GM23338 (cell line): ENCODE data around the gene TRMT11. TPM values are rescaled to one million over a fixed set of nuclear protein-coding genes. Genes with fewer than 3 reads are reported as not detected.

ENCODE experiments used
- ATAC-seq: fragments of 200-7000 bp; cut with Tn5 transposase; 3 replicates; pipeline ENCODE4 v1.9.1; 2020
- DNase-seq: peaks from one replicate; pipeline ENCODE4 v3.0.0-alpha.2; 2015; ENCODE audit warnings: low spot score
- H2AFZ ChIP-seq: fragments of 200-600 bp; sonication (generic); 2 replicates; pipeline ENCODE4 v1.8.0; 2016; ENCODE audit warnings: antibody characterized with exemption, mild to moderate bottlenecking, moderate library complexity
- H3F3A ChIP-seq: fragments of 200-600 bp; sonication (generic); replicated peaks from 2 replicates; pipeline ENCODE4 v1.8.0; 2017; ENCODE audit warnings: antibody characterized with exemption, mixed run types, low read depth
- H3K27ac ChIP-seq: fragments of 200-600 bp; sonication (generic); 2 replicates; pipeline ENCODE4 v1.6.1; 2016; ENCODE audit warnings: low read depth
- H3K27me3 ChIP-seq: fragments of 200-600 bp; sonication (generic); 2 replicates; pipeline ENCODE4 v1.8.0; 2016; ENCODE audit warnings: mild to moderate bottlenecking, mixed run types, moderate library complexity; ENCODE audit not compliant: insufficient read depth
- H3K36me3 ChIP-seq: fragments of 200-600 bp; sonication (generic); 2 replicates; pipeline ENCODE4 v1.8.0; 2016; ENCODE audit warnings: mild to moderate bottlenecking; ENCODE audit not compliant: insufficient read depth
- H3K4me1 ChIP-seq: fragments of 200-600 bp; sonication (generic); 2 replicates; pipeline ENCODE4 v1.8.0; 2016; ENCODE audit warnings: mild to moderate bottlenecking, moderate library complexity; ENCODE audit not compliant: insufficient read depth
- H3K4me2 ChIP-seq: fragments of 200-600 bp; sonication (generic); 2 replicates; pipeline ENCODE4 v1.7.1; 2017; ENCODE audit warnings: mixed run types
- H3K4me3 ChIP-seq: fragments of 200-600 bp; sonication (generic); 2 replicates; pipeline ENCODE4 v1.6.1; 2016; ENCODE audit warnings: mixed run types
- H3K79me2 ChIP-seq: fragments of 200-600 bp; sonication (generic); replicated peaks from 2 replicates; pipeline ENCODE4 v1.8.0; 2017; ENCODE audit warnings: mild to moderate bottlenecking; ENCODE audit not compliant: insufficient read depth
- H3K9me2 ChIP-seq: fragments of 200-600 bp; sonication (generic); 2 replicates; pipeline ENCODE4 v1.8.0; 2017; ENCODE audit not compliant: insufficient read depth
- H4K20me1 ChIP-seq: fragments of 200-600 bp; sonication (generic); replicated peaks from 2 replicates; pipeline ENCODE4 v1.8.0; 2017; ENCODE audit warnings: mild to moderate bottlenecking; ENCODE audit not compliant: insufficient read depth
- H3K27ac Mint-ChIP-seq: 2 replicates; pipeline ENCODE4 v1.8.0; 2020; ENCODE audit warnings: inconsistent platforms, mild to moderate bottlenecking, moderate library complexity, mixed read lengths
- H3K27me3 Mint-ChIP-seq: 3 replicates; pipeline ENCODE4 v1.8.0; 2022; ENCODE audit warnings: low read depth, mild to moderate bottlenecking, moderate library complexity, mixed read lengths, inconsistent platforms; ENCODE audit not compliant: insufficient read depth, poor library complexity
- H3K36me3 Mint-ChIP-seq: 3 replicates; pipeline ENCODE4 v1.8.0; 2021; ENCODE audit warnings: low read depth, mild to moderate bottlenecking, inconsistent platforms, moderate library complexity, mixed read lengths
- H3K4me1 Mint-ChIP-seq: 3 replicates; pipeline ENCODE4 v1.8.0; 2020; ENCODE audit warnings: mild to moderate bottlenecking, inconsistent platforms, mixed read lengths
- H3K4me3 Mint-ChIP-seq: 3 replicates; pipeline ENCODE4 v1.8.0; 2021; ENCODE audit warnings: moderate library complexity, mild to moderate bottlenecking, inconsistent platforms, mixed read lengths
- H3K9me3 Mint-ChIP-seq: 3 replicates; pipeline ENCODE4 v1.8.0; 2020; ENCODE audit warnings: moderate library complexity, mild to moderate bottlenecking, inconsistent platforms, mixed read lengths
- CREB1 ChIP-seq: fragments of 250-450 bp; sonication (Bioruptor Pico); IDR thresholded peaks from 2 replicates; pipeline ENCODE4 v1.5.0; 2020; ENCODE audit warnings: low read depth, mild to moderate bottlenecking, moderate library complexity
- EZH2 ChIP-seq: fragments of 200-600 bp; sonication (generic); IDR thresholded peaks from one replicate; pipeline ENCODE4 v1.8.0; 2017; ENCODE audit warnings: antibody characterized with exemption, mild to moderate bottlenecking, low read depth; ENCODE audit not compliant: unreplicated experiment
- JUNB ChIP-seq: IDR thresholded peaks from one replicate; pipeline ENCODE4 v1.6.1; 2016; ENCODE audit warnings: antibody characterized with exemption; ENCODE audit not compliant: unreplicated experiment
- NANOG ChIP-seq: IDR thresholded peaks from 2 replicates; pipeline ENCODE4 v1.6.1; 2016; ENCODE audit warnings: antibody characterized with exemption, borderline replicate concordance
- POLR2AphosphoS5 ChIP-seq: IDR thresholded peaks from 2 replicates; pipeline ENCODE4 v1.6.1; 2016; ENCODE audit warnings: antibody characterized with exemption, low read depth
- ZNF114 ChIP-seq: fragments of 250-450 bp; sonication (Bioruptor Pico); IDR thresholded peaks from 2 replicates; pipeline ENCODE4 v1.5.0; 2020; ENCODE audit warnings: mild to moderate bottlenecking, moderate library complexity
- ZNF331 ChIP-seq: fragments of 250-450 bp; sonication (Bioruptor Pico); IDR thresholded peaks from 2 replicates; pipeline ENCODE4 v1.5.0; 2020; ENCODE audit warnings: low read depth, mild to moderate bottlenecking, moderate library complexity
- polyA plus RNA-seq: library from polyadenylated mRNA; unstranded; fragments of >200 nt; fragmentation: Nextera tagmentation; extraction: Ambion mirVana; gene quantifications from 2 replicates; pipeline ENCODE4 v1.2.1, GENCODE V29; 2016
- total RNA-seq: library from RNA; depleted of rRNA; stranded (reverse); fragments of >200 nt; shearing (Covaris generic); gene quantifications from 2 replicates; pipeline ENCODE4 v1.2.3, GENCODE V29; 2014
- TF ChIP-seq, protein P1 (sequence below): IDR thresholded peaks from one replicate; pipeline ENCODE4 v1.6.1; 2018; ENCODE audit warnings: antibody characterized with exemption; ENCODE audit not compliant: unreplicated experiment
- TF ChIP-seq, protein P2 (sequence below), 2 experiments: fragments of 200-600 bp in 1 of 2; sonication (generic) in 1 of 2; conservative IDR thresholded peaks; 2 replicates each; pipeline versions ENCODE4 v1.5.1 to v1.6.1; 2016 to 2017; ENCODE audit warnings: antibody characterized with exemption in 2 of 2, low read depth in 2 of 2, mild to moderate bottlenecking in 2 of 2, moderate library complexity in 1 of 2
- TF ChIP-seq, protein P3 (sequence below): fragments of 250-450 bp; sonication (Bioruptor Pico); IDR thresholded peaks from 2 replicates; pipeline ENCODE4 v1.5.0; 2020; ENCODE audit warnings: mild to moderate bottlenecking, moderate library complexity

TRMT11 gene
- total and polyA plus RNA-seq, 2 experiments from 2014 or later, result 49.5 to 50.9 TPM

DNA sequence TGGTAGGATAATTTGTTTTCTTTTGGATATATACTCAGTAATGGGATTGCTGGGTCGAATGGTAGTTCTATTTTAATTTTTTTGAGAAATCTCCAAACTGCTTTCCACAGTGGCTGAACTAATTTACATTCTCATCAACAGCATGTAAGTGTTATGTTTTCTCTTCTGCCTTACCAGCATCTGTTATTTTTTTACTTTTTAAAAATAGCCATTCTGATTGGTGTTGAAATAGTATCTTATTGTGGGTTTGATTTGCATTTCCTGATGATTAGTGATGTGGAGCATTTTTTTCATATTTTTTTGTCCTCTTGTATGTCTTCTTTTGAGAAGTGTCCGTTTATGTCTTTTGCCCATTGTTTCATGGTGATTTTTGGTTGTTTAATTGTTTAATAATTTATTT, 17.8 kb upstream of the TRMT11 start:
- TF ChIP-seq ZNF331 (CRISPR knock-in tag), result no peak
- Mint-ChIP-seq H3K27ac (no peak overlapping the region), H3K36me3 (peaks cover 3% of the 10 kb centered on the region; the same call in 1 of the 3 replicates), H3K4me1 (no peaks in the 10 kb centered on the region), H3K27me3 (no peaks in the 10 kb centered on the region), H3K9me3 (no peaks in the 10 kb centered on the region), H3K4me3 (no peak overlapping the region)
- Histone ChIP-seq H3F3A (no peaks in the 10 kb centered on the region), H3K4me2 (no peak overlapping the region), H3K36me3 (no peaks in the 10 kb centered on the region), H3K9me2 (no peaks in the 10 kb centered on the region), H3K4me3 (no peak overlapping the region), H3K27me3 (no peaks in the 10 kb centered on the region), H3K79me2 (no peaks in the 10 kb centered on the region), H2AFZ (no peak overlapping the region), H3K27ac (no peak overlapping the region), H3K4me1 (no peaks in the 10 kb centered on the region), H4K20me1 (no peaks in the 10 kb centered on the region)
- no peak for ATAC-seq
- DNase-seq, result no peak

DNA sequence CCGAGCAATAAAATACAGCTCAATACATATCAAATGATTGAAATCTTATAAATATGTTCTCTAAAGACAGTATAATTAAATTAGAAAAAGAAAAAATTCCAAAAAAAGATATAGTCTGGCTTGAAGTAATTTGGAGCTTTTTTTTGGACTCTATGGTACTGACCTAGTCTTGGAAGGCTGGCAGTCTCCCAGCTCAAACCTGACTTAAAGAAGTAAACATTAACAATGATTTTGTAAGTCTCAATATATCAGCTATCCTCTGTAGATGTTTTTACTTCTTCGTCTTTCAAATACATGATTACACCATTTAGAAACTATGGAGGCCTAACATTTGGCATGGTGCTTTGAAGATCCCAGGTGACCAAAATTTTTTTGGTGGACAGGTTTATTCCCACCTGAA, 15.6 kb upstream of the TRMT11 start:
- no peak overlapping the region for H3K4me3 ChIP-seq
- no peaks in the 10 kb centered on the region for H3F3A ChIP-seq
- Mint-ChIP-seq H3K4me1 (no peaks in the 10 kb centered on the region), H3K27me3 (no peaks in the 10 kb centered on the region), H3K27ac (no peak overlapping the region), H3K9me3 (no peaks in the 10 kb centered on the region), H3K4me3 (no peak overlapping the region), H3K36me3 (peaks cover 3% of the 10 kb centered on the region; the same call in 1 of the 3 replicates)
- no peaks in the 10 kb centered on the region for H3K27me3 ChIP-seq
- H3K9me2 ChIP-seq, result no peaks in the 10 kb centered on the region
- H2AFZ ChIP-seq, result no peak overlapping the region
- no peaks in the 10 kb centered on the region for H3K79me2 ChIP-seq
- H3K4me2 ChIP-seq, result no peak overlapping the region
- H4K20me1 ChIP-seq, result no peaks in the 10 kb centered on the region
- no peaks in the 10 kb centered on the region for H3K36me3 ChIP-seq
- no peaks in the 10 kb centered on the region for H3K4me1 ChIP-seq
- ATAC-seq, result no peak
- DNase-seq, result no peak
- no peak overlapping the region for H3K27ac ChIP-seq
- TF ChIP-seq POLR2AphosphoS5, result no peak
- TF ChIP-seq, protein P1, sequence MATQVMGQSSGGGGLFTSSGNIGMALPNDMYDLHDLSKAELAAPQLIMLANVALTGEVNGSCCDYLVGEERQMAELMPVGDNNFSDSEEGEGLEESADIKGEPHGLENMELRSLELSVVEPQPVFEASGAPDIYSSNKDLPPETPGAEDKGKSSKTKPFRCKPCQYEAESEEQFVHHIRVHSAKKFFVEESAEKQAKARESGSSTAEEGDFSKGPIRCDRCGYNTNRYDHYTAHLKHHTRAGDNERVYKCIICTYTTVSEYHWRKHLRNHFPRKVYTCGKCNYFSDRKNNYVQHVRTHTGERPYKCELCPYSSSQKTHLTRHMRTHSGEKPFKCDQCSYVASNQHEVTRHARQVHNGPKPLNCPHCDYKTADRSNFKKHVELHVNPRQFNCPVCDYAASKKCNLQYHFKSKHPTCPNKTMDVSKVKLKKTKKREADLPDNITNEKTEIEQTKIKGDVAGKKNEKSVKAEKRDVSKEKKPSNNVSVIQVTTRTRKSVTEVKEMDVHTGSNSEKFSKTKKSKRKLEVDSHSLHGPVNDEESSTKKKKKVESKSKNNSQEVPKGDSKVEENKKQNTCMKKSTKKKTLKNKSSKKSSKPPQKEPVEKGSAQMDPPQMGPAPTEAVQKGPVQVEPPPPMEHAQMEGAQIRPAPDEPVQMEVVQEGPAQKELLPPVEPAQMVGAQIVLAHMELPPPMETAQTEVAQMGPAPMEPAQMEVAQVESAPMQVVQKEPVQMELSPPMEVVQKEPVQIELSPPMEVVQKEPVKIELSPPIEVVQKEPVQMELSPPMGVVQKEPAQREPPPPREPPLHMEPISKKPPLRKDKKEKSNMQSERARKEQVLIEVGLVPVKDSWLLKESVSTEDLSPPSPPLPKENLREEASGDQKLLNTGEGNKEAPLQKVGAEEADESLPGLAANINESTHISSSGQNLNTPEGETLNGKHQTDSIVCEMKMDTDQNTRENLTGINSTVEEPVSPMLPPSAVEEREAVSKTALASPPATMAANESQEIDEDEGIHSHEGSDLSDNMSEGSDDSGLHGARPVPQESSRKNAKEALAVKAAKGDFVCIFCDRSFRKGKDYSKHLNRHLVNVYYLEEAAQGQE, result no peak
- TF ChIP-seq, protein P2, sequence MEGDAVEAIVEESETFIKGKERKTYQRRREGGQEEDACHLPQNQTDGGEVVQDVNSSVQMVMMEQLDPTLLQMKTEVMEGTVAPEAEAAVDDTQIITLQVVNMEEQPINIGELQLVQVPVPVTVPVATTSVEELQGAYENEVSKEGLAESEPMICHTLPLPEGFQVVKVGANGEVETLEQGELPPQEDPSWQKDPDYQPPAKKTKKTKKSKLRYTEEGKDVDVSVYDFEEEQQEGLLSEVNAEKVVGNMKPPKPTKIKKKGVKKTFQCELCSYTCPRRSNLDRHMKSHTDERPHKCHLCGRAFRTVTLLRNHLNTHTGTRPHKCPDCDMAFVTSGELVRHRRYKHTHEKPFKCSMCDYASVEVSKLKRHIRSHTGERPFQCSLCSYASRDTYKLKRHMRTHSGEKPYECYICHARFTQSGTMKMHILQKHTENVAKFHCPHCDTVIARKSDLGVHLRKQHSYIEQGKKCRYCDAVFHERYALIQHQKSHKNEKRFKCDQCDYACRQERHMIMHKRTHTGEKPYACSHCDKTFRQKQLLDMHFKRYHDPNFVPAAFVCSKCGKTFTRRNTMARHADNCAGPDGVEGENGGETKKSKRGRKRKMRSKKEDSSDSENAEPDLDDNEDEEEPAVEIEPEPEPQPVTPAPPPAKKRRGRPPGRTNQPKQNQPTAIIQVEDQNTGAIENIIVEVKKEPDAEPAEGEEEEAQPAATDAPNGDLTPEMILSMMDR (conservative IDR thresholded peaks at IDR 0.05; ENCODE audit: low read depth in 2 of 2), result no peak
- no peak for TF ChIP-seq JUNB
- no peak for TF ChIP-seq ZNF114
- TF ChIP-seq CREB1 (CRISPR knock-in tag), result no peak
- no peak for TF ChIP-seq EZH2
- TF ChIP-seq ZNF331 (CRISPR knock-in tag), result no peak
- TF ChIP-seq NANOG, result no peak
- TF ChIP-seq, protein P3, sequence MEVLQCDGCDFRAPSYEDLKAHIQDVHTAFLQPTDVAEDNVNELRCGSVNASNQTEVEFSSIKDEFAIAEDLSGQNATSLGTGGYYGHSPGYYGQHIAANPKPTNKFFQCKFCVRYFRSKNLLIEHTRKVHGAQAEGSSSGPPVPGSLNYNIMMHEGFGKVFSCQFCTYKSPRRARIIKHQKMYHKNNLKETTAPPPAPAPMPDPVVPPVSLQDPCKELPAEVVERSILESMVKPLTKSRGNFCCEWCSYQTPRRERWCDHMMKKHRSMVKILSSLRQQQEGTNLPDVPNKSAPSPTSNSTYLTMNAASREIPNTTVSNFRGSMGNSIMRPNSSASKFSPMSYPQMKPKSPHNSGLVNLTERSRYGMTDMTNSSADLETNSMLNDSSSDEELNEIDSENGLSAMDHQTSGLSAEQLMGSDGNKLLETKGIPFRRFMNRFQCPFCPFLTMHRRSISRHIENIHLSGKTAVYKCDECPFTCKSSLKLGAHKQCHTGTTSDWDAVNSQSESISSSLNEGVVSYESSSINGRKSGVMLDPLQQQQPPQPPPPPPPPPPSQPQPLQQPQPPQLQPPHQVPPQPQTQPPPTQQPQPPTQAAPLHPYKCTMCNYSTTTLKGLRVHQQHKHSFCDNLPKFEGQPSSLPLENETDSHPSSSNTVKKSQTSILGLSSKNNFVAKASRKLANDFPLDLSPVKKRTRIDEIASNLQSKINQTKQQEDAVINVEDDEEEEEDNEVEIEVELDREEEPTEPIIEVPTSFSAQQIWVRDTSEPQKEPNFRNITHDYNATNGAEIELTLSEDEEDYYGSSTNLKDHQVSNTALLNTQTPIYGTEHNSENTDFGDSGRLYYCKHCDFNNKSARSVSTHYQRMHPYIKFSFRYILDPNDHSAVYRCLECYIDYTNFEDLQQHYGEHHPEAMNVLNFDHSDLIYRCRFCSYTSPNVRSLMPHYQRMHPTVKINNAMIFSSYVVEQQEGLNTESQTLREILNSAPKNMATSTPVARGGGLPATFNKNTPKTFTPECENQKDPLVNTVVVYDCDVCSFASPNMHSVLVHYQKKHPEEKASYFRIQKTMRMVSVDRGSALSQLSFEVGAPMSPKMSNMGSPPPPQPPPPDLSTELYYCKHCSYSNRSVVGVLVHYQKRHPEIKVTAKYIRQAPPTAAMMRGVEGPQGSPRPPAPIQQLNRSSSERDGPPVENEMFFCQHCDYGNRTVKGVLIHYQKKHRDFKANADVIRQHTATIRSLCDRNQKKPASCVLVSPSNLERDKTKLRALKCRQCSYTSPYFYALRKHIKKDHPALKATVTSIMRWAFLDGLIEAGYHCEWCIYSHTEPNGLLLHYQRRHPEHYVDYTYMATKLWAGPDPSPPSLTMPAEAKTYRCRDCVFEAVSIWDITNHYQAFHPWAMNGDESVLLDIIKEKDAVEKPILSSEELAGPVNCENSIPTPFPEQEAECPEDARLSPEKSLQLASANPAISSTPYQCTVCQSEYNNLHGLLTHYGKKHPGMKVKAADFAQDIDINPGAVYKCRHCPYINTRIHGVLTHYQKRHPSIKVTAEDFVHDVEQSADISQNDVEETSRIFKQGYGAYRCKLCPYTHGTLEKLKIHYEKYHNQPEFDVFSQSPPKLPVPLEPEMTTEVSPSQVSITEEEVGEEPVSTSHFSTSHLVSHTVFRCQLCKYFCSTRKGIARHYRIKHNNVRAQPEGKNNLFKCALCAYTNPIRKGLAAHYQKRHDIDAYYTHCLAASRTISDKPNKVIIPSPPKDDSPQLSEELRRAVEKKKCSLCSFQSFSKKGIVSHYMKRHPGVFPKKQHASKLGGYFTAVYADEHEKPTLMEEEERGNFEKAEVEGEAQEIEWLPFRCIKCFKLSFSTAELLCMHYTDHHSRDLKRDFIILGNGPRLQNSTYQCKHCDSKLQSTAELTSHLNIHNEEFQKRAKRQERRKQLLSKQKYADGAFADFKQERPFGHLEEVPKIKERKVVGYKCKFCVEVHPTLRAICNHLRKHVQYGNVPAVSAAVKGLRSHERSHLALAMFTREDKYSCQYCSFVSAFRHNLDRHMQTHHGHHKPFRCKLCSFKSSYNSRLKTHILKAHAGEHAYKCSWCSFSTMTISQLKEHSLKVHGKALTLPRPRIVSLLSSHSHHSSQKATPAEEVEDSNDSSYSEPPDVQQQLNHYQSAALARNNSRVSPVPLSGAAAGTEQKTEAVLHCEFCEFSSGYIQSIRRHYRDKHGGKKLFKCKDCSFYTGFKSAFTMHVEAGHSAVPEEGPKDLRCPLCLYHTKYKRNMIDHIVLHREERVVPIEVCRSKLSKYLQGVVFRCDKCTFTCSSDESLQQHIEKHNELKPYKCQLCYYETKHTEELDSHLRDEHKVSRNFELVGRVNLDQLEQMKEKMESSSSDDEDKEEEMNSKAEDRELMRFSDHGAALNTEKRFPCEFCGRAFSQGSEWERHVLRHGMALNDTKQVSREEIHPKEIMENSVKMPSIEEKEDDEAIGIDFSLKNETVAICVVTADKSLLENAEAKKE, result no peak
